Ascending aorta (tissue), 2 donors: ENCODE measurements around the gene GSTM1. TPM values are rescaled to one million over a fixed set of nuclear protein-coding genes. Genes with fewer than 3 reads are reported as not detected.

Experiments used
- DNase-seq, 2 donors: peaks; one replicate each; pipeline ENCODE4 v3.0.0-alpha.2; 2019; ENCODE audit warnings: low spot score in 2 of 2
- H3K27ac ChIP-seq, 2 donors: fragments of 200-600 bp; sonication (generic); one replicate each; pipeline ENCODE4 v1.5.1; 2016 to 2017; ENCODE audit warnings: mild to moderate bottlenecking in 1 of 2
- H3K27me3 ChIP-seq: fragments of 200-600 bp; sonication (generic); one replicate; pipeline ENCODE4 v1.5.1; 2017
- H3K36me3 ChIP-seq, 2 donors: fragments of 200-600 bp; sonication (generic); one replicate each; pipeline ENCODE4 v1.5.1; 2016
- H3K4me1 ChIP-seq, 2 donors: fragments of 200-600 bp; sonication (generic); one replicate each; pipeline ENCODE4 v1.5.1; 2016 to 2017; ENCODE audit warnings: mild to moderate bottlenecking in 1 of 2
- H3K4me3 ChIP-seq, 2 donors: fragments of 200-600 bp; sonication (generic); one replicate each; pipeline ENCODE4 v1.5.1; 2016 to 2017; ENCODE audit warnings: mild to moderate bottlenecking in 1 of 2
- H3K9me3 ChIP-seq, 2 donors: fragments of 200-600 bp; sonication (generic); one replicate each; pipeline ENCODE4 v1.5.1; 2016
- CTCF ChIP-seq, 3 experiments: fragments of 200-600 bp in 2 of 3; fragments of 450-650 bp in 1 of 3; sonication (generic) in 2 of 3; IDR thresholded peaks; one replicate each; pipeline ENCODE4 v1.5.1; 2016 to 2019; ENCODE audit warnings: antibody characterized with exemption in 3 of 3, mild to moderate bottlenecking in 1 of 3, moderate library complexity in 1 of 3
- intact Hi-C: fragments of 100-400 bp; cut with DNase I; formaldehyde crosslinking; loops from one replicate; pipeline ENCODE4 v1.15.1; 2023
- total RNA-seq: library from RNA; depleted of rRNA; stranded (reverse); fragments of >200 nt; gene quantifications from one replicate; pipeline ENCODE4 v1.1.0, GENCODE V29; 2016

GSTM1 gene
- total RNA-seq, 1 donor from 2014 or later: 89.4 TPM

GRCh38 chr1:109733236-109733870 is 45.7 kb downstream of the GSTM1 start:
- no peak overlapping the region for H3K27ac ChIP-seq

GRCh38 chr1:109739738-109740614 is 52.4 kb downstream of the GSTM1 start:
- intact Hi-C loops: loop anchor here (5.0 kb wide), 1 partner anchor 32 kb away; no protein-coding TSS in a partner anchor
- Histone ChIP-seq H3K36me3 (peaks cover 6 to 10% of the 10 kb centered on the region in 2 donors), H3K27ac (peak overlapping the region; percentile 71 to 86), H3K4me1 (peaks cover 0 to 5% of the 10 kb centered on the region in 2 donors), H3K4me3 (peak overlapping the region; percentile 58 to 93), H3K27me3 (no peaks in the 10 kb centered on the region), H3K9me3 (no peaks in the 10 kb centered on the region)
- peak; percentile 51 to 89 for DNase-seq
- TF ChIP-seq CTCF (IDR thresholded peaks at IDR 0.05): no peak

More at GRCh38 chr1:109733236-109733870, 45.7 kb downstream of the GSTM1 start:
- Histone ChIP-seq H3K4me3 (no peak overlapping the region), H3K36me3 (peaks cover 6 to 10% of the 10 kb centered on the region in 2 donors), H3K4me1 (no peaks in the 10 kb centered on the region), H3K27me3 (no peaks in the 10 kb centered on the region), H3K9me3 (no peaks in the 10 kb centered on the region)
- no peak for TF ChIP-seq CTCF (IDR thresholded peaks at IDR 0.05)
- intact Hi-C loops: no loop called here
- peak in 1 of 2 donors; percentile 42 for DNase-seq

DNA sequence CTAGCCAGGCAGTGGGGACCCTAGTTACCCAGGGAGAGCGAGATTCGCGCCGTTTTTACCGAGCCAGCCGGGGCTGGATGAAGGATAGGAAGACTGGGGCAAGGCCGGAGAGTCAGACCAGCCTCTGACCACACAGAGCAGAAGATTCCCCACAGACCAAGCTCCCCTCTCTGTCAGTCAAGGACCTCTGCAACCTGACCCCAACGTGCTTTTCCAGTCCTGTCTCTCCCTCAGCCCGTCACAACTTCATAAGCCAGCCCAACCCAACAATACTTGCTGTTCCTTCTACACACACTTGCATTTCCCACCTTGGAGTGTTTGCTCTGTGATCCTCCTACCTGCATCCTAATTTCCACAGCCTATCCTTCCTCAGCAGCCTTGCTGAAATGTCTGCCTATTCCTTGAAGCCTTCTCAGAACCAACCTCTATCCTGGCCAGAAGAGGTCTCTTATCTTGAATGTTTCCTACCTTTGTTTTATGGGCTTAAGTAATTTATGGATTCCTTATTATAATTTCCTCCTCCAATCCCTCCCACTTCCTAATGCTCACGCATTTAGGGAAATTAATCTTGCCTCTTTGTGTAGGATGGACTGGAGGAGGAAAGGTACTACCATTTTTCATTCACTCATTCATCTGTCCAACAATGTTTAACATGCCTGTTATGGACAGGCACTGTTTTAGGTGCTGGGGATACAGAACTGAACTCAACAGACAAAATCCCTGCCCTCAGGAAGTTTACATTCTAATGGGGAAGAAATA is 53.2 kb downstream of the GSTM1 start, which contains the start of gene GSTM3:
GSTM3 (minus strand) TSS at position 424 of the 759 bp plus-strand sequence. CDS start 751 bp downstream, outside the sequence.
- intact Hi-C loops: no loop called here
- no peak for TF ChIP-seq CTCF (IDR thresholded peaks at IDR 0.05)

More for the DNA sequence above, 53.2 kb downstream of the GSTM1 start, which contains the start of gene GSTM3:
- no peaks in the 10 kb centered on the region for H3K27me3 ChIP-seq
- peak within 1 kb of the TSS; percentile 71 to 86 for H3K27ac ChIP-seq
- peaks cover 0 to 5% of the 10 kb centered on the region in 2 donors for H3K4me1 ChIP-seq
- peak within 1 kb of the TSS; percentile 58 to 93 for H3K4me3 ChIP-seq
- H3K36me3 ChIP-seq: peaks cover 6 to 10% of the 10 kb centered on the region in 2 donors
- no peaks in the 10 kb centered on the region for H3K9me3 ChIP-seq
- DNase-seq: peak in 1 of 2 donors; percentile 7

Other genes starting within 250 kb of the GSTM1 start
- gene SYPL2, start 221.3 kb upstream of the GSTM1 start, total RNA-seq: 8.1 TPM
- 5.9 TPM for gene ATXN7L2, start 203.9 kb upstream of the GSTM1 start, total RNA-seq
- gene CYB561D1, start 193.7 kb upstream of the GSTM1 start, total RNA-seq: 26.8 TPM
- 4.7 TPM for gene AMIGO1, start 178.1 kb upstream of the GSTM1 start, total RNA-seq
- not detected for gene GPR61, start 147.9 kb upstream of the GSTM1 start, total RNA-seq
- gene GNAI3, start 139.2 kb upstream of the GSTM1 start, total RNA-seq: 2.8 TPM
- not detected for gene GNAT2, start 68.2 kb upstream of the GSTM1 start, total RNA-seq
- 74.2 TPM for gene AMPD2, start 68.0 kb upstream of the GSTM1 start, total RNA-seq
- gene GSTM4, start 31.7 kb upstream of the GSTM1 start, total RNA-seq: 27.8 TPM
- 20.3 TPM for gene GSTM2, start 19.8 kb upstream of the GSTM1 start, total RNA-seq
- gene GSTM5, start 24.4 kb downstream of the GSTM1 start, total RNA-seq: 23.3 TPM
- 59.2 TPM for gene GSTM3, start 53.2 kb downstream of the GSTM1 start, total RNA-seq
- gene EPS8L3, start 76.1 kb downstream of the GSTM1 start, total RNA-seq: not detected
- gene CSF1, start 223.0 kb downstream of the GSTM1 start, total RNA-seq: 140 TPM